Neural progenitor cell (in vitro differentiated cells): ENCODE measurements around the gene COX4I2. TPM values are rescaled to one million over a fixed set of nuclear protein-coding genes. Genes with fewer than 3 reads are reported as not detected.
"Not testable (repeated sequence)": the region's sequence is repeated elsewhere in the genome, so short reads cannot be mapped to it uniquely, and the experiment has no call there.

Experiments used
- DNase-seq: peaks from one replicate; pipeline ENCODE4 v3.0.0-alpha.2; 2016; ENCODE audit warnings: low spot score
- H2AFZ ChIP-seq: fragments of 200-600 bp; sonication (generic); replicated peaks from 2 replicates; pipeline ENCODE4 v1.6.1; 2016; ENCODE audit warnings: antibody characterized with exemption
- H3F3A ChIP-seq: fragments of 200-600 bp; sonication (generic); 2 replicates; pipeline ENCODE4 v1.6.1; 2016; ENCODE audit warnings: antibody characterized with exemption, low read depth
- H3K27ac ChIP-seq: fragments of 200-600 bp; sonication (generic); 2 replicates; pipeline ENCODE4 v1.5.1; 2016; ENCODE audit warnings: mild to moderate bottlenecking
- H3K27me3 ChIP-seq: fragments of 200-600 bp; sonication (generic); 2 replicates; pipeline ENCODE4 v1.6.1; 2016; ENCODE audit warnings: mild to moderate bottlenecking, moderate library complexity
- H3K36me3 ChIP-seq: fragments of 200-600 bp; sonication (generic); 2 replicates; pipeline ENCODE4 v1.5.1; 2016
- H3K4me1 ChIP-seq: fragments of 200-600 bp; sonication (generic); 2 replicates; pipeline ENCODE4 v1.6.1; 2016; ENCODE audit warnings: mixed run types
- H3K4me2 ChIP-seq: fragments of 200-600 bp; sonication (generic); 2 replicates; pipeline ENCODE4 v1.6.1; 2016
- H3K4me3 ChIP-seq: fragments of 200-600 bp; sonication (generic); 2 replicates; pipeline ENCODE4 v1.5.1; 2016
- H3K79me2 ChIP-seq: fragments of 200-600 bp; sonication (generic); 2 replicates; pipeline ENCODE4 v1.6.1; 2016; ENCODE audit warnings: low read depth
- H3K9ac ChIP-seq: fragments of 200-600 bp; sonication (generic); 2 replicates; pipeline ENCODE4 v1.6.1; 2016
- H3K9me3 ChIP-seq: fragments of 200-600 bp; sonication (generic); 2 replicates; pipeline ENCODE4 v1.5.1; 2016; ENCODE audit warnings: low read depth
- H4K20me1 ChIP-seq: fragments of 200-600 bp; sonication (generic); 2 replicates; pipeline ENCODE4 v1.6.1; 2016; ENCODE audit warnings: low read depth
- H3K27ac Mint-ChIP-seq: 3 replicates; pipeline ENCODE4 v1.8.0; 2021; ENCODE audit warnings: mixed read lengths
- H3K27me3 Mint-ChIP-seq: 2 replicates; pipeline ENCODE4 v1.8.0; 2022; ENCODE audit warnings: low read depth, mild to moderate bottlenecking, inconsistent platforms, moderate library complexity, mixed read lengths; ENCODE audit not compliant: insufficient read depth
- H3K36me3 Mint-ChIP-seq: 3 replicates; pipeline ENCODE4 v1.8.0; 2021; ENCODE audit warnings: mixed read lengths
- H3K4me1 Mint-ChIP-seq: 3 replicates; pipeline ENCODE4 v1.8.0; 2021; ENCODE audit warnings: mixed read lengths
- H3K4me3 Mint-ChIP-seq: 3 replicates; pipeline ENCODE4 v1.8.0; 2021; ENCODE audit warnings: mild to moderate bottlenecking, moderate library complexity, mixed read lengths
- H3K9me3 Mint-ChIP-seq: 3 replicates; pipeline ENCODE4 v1.8.0; 2020; ENCODE audit warnings: mixed read lengths
- CTCF ChIP-seq: fragments of 200-600 bp; sonication (generic); IDR thresholded peaks from 2 replicates; pipeline ENCODE4 v1.5.1; 2017; ENCODE audit warnings: antibody characterized with exemption, mild to moderate bottlenecking
- EZH2 ChIP-seq: fragments of 200-600 bp; sonication (generic); IDR thresholded peaks from 2 replicates; pipeline ENCODE4 v1.6.1; 2017; ENCODE audit warnings: antibody characterized with exemption, mild to moderate bottlenecking, moderate library complexity
- EZH2phosphoT487 ChIP-seq: fragments of 200-600 bp; sonication (generic); IDR thresholded peaks from 2 replicates; pipeline ENCODE4 v1.6.1; 2017; ENCODE audit warnings: antibody characterized with exemption
- total RNA-seq: library from RNA; depleted of rRNA; stranded (reverse); fragments of >200 nt; gene quantifications from 2 replicates; pipeline ENCODE4 v1.2.3, GENCODE V29; 2015; ENCODE audit warnings: low replicate concordance

The COX4I2 gene
- total RNA-seq, 1 donor from 2014 or later: not detected

GRCh38 chr20:31667315-31668285 lies 29.9 kb downstream of the COX4I2 start:
- H4K20me1 ChIP-seq: peaks cover 24% of the 10 kb centered on the region
- H3K36me3 ChIP-seq: no peaks in the 10 kb centered on the region
- Mint-ChIP-seq H3K4me3 (no peak overlapping the region), H3K9me3 (no peaks in the 10 kb centered on the region), H3K27me3 (peaks cover 5% of the 10 kb centered on the region), H3K27ac (peak overlapping the region; percentile 25), H3K4me1 (peaks cover 15% of the 10 kb centered on the region), H3K36me3 (peaks cover 12% of the 10 kb centered on the region)
- no peaks in the 10 kb centered on the region for H3K9me3 ChIP-seq
- no peak overlapping the region for H2AFZ ChIP-seq
- no peak overlapping the region for H3K4me3 ChIP-seq
- H3K27me3 ChIP-seq: no peaks in the 10 kb centered on the region
- H3F3A ChIP-seq: peaks cover 1% of the 10 kb centered on the region
- H3K27ac ChIP-seq: no peak overlapping the region
- H3K4me2 ChIP-seq: no peak overlapping the region
- TF ChIP-seq EZH2 (no peak), EZH2phosphoT487 (no peak), CTCF (no peak)
- no peak overlapping the region for H3K9ac ChIP-seq
- peaks cover 11% of the 10 kb centered on the region for H3K4me1 ChIP-seq
- no peak for DNase-seq
- H3K79me2 ChIP-seq: no peaks in the 10 kb centered on the region

- not testable (repeated sequence) for H3K4me1 Mint-ChIP-seq, H3F3A ChIP-seq, H3K4me3 Mint-ChIP-seq, H3K27ac ChIP-seq, H3K27me3 Mint-ChIP-seq, H3K36me3 ChIP-seq, H3K79me2 ChIP-seq, H3K9ac ChIP-seq, H2AFZ ChIP-seq, H3K27me3 ChIP-seq, DNase-seq, H3K4me3 ChIP-seq, H3K9me3 ChIP-seq, H3K4me2 ChIP-seq, H3K27ac Mint-ChIP-seq, H3K9me3 Mint-ChIP-seq
- Histone ChIP-seq H4K20me1 (peaks cover 24% of the 10 kb centered on the region), H3K4me1 (peaks cover 11% of the 10 kb centered on the region)
- peaks cover 12% of the 10 kb centered on the region for H3K36me3 Mint-ChIP-seq
These were observed 31.2 kb downstream of the COX4I2 start for GRCh38 chr20:31668944-31669343.

GRCh38 chr20:31669876-31670275 lies 32.2 kb downstream of the COX4I2 start:
- peaks cover 6% of the 10 kb centered on the region for H3K27me3 Mint-ChIP-seq
- H3K4me1 Mint-ChIP-seq: peaks cover 8% of the 10 kb centered on the region
- H3K9ac ChIP-seq: no peak overlapping the region
- DNase-seq: peak; percentile 36
- H3K27ac Mint-ChIP-seq: no peak overlapping the region
- H3K4me3 Mint-ChIP-seq: no peak overlapping the region
- H3K27ac ChIP-seq: no peak overlapping the region
- H3K36me3 ChIP-seq: no peaks in the 10 kb centered on the region
- peaks cover 5% of the 10 kb centered on the region for H3K79me2 ChIP-seq
- TF ChIP-seq CTCF (no peak), EZH2 (no peak), EZH2phosphoT487 (no peak)
- H3K27me3 ChIP-seq: no peaks in the 10 kb centered on the region
- peaks cover 12% of the 10 kb centered on the region for H3K36me3 Mint-ChIP-seq
- H3K9me3 ChIP-seq: no peaks in the 10 kb centered on the region
- no peaks in the 10 kb centered on the region for H3K9me3 Mint-ChIP-seq
- no peak overlapping the region for H3K4me2 ChIP-seq
- H2AFZ ChIP-seq: no peak overlapping the region
- no peak overlapping the region for H3K4me3 ChIP-seq
- H4K20me1 ChIP-seq: peaks cover 24% of the 10 kb centered on the region
- no peaks in the 10 kb centered on the region for H3F3A ChIP-seq
- peaks cover 11% of the 10 kb centered on the region for H3K4me1 ChIP-seq
